Limb (tissue), 2 donors: ENCODE data around the gene TTYH3.

Experiments used
- DNase-seq, 2 donors: peaks; one replicate each; pipeline ENCODE4 v3.0.0-alpha.2; 2016; ENCODE audit errors: extremely low spot score in 2 of 2

Gene TTYH3

DNA sequence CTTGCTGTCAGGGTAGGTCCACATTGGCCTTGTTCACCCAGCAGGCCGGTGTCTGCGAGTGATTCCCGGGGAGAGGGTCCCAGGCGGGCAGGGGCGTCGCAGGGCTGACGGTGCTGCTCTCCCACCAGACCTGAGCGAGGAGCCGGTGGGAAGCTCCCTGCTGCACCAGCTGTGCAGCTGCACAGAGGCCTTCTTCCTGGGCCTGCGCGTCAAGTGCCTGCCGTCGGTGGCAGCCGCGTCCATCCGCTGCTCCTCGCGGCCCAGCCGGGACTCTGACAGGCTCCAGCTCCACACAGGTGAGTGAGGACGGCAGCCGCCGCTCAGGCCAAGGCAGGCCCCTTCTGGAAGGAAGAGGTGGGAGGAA lies 70.8 kb downstream of the TTYH3 start:
- no peak for DNase-seq

DNA sequence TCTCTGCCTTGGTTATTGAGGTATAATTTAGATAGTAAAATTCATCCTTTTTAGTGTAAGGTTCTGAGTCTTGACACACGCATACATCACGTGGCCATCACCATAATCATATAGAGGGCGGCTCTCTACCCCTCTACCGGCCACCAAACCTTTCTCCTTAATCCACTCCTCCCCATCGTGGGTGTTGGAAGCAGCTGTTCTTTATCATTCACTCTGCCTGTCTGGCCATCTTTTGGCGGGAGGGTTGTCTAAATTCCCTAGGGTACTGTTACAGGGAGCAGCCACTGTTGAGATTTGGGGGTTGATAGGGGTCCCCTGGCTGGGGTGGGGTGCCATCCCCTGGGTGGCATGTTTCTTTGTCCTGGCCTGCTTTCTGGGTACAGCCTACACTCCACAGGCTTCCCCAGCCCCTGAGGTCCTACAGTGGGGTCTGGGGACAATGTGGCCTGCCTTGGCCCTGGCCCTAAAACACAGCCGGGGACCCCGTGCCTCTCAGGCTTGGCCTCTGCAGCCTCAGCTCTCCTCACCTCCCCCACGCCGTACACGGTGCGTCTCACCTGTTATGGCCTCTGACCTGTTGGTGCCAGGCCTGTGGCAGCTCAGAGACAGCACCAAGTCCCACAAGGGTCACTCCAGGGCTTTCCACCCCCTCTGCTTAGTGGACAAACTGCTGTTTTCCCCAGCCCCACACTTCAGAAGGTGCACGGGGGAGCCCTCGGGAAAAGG lies 73.7 kb downstream of the TTYH3 start:
- no peak for DNase-seq

DNA sequence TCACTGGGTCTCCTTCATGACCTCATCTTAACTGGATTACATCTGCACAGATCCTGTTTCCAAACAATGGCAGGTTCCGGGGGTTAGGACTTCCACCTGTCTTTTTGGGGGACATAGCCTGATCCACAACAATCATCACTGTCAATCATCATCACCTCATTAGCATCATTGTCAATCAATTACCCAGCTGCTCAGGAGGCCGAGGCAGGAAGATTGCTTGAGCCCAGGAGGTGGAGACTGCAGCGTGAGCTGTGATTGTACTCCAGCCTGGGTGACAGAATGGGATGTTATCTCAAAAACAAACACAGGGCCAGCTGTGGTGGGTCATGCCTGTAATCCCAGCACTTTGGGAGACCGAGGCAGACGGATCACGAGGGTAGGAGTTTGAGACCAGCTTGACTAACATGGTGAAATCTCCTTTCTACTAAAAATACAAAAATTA lies 74.9 kb downstream of the TTYH3 start:
- DNase-seq = no peak

DNA sequence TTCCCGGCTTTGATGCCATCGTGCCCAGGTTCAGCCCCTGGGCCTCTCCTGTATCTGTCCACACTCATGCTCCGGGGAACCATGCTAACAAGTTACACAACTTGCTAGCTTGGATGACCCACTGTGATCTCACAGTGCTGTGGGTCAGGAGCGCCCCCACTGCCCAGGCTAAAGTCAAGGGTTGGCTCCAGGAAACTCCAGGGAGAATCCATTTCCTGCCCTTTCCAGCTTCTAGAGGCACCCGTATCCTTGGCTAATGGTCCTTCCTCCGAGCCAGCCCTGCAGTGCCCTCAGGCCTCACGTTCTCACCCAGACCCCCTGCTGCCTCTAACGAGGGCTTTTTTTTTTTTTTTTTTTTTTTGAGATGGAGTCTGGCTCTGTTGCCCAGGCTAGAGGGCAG lies 75.7 kb downstream of the TTYH3 start:
- no peak for DNase-seq

DNA sequence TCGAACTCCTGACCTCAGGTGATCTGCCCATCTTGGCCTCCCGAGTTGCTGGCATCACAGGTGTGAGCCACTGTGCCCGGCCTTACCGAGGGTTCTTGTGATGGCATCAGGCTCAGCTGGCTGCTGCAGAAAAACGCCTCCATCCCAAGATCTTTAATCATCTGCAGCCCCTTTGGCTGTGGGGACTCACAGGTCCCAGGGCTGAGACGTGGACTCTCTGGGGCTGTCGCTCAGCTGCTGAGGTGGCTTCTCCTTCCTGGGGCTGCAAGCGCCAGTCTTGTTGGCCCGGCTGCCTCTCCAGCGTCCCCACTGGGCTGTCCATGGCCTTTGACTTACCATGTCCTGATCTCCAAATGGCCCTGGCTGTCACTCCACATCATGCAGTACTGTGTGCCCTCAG lies 76.3 kb downstream of the TTYH3 start:
- DNase-seq = no peak

DNA sequence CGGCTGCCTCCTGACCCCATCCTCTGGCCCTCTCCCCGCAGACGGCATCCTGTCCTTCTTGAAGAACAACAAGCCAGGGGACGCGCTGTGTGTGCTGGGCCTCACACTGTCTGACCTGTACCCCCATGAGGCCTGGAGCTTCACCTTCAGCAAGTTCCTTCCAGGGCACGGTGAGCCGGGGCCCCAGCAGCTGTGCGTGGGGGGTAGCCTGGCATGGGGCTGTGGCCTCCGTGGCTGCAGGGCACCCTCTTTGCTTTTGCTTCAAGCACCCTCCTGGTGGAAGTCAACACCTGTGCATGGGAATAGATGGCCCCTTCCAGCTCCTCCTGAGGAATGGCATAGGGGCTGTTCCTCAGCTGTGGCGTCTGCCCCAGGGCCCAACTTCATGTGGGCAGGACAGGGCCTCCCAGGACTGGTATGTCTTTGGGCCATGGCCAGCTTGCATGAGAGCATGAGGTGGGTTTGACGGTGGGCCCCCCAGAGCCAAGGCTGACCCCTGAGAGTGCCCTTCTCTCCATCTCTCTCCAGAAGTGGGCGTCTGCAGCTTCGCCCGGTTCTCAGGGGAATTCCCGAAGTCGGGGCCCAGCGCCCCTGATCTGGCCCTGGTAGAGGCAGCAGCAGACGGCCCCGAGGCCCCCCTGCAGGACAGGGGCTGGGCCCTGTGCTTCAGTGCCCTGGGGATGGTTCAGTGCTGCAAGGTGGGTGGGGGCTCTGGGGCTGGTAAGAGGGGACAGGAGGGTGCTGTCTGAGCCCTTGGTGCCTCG lies 76.9 kb downstream of the TTYH3 start:
- DNase-seq = peak in 1 of 2 donors; percentile 30

DNA sequence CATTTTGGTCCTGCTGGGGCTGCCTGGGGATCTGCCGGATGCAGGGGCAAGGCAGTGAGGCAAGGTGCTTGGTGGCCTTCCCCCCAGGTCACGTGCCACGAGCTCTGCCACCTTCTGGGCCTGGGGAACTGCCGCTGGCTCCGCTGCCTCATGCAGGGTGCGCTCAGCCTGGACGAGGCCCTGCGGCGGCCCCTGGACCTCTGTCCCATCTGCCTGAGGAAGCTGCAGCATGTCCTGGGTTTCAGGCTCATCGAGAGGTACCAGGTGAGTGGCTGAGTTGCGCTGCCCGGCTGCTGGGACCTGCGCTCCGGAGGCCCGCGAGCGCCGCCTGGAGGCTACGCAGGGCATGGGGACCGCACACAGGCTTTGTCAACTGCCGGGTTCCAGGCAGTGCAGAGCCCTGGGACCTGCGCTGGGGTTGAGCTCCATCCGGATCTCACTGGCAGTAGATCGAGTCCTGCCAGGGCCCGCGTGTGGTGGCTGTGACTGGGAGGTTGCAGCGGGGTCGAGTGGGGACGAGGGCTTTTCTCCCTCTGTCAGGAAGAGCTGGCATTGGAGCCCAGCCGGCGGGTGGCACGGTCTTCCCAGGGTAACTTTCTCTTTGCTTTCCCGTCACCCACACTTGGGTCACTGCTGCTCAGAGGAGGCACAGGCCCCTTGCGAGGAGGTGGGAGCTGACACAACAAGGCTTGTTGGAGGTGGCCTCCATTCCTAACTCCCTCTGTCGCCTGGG lies 77.9 kb downstream of the TTYH3 start:
- DNase-seq = peak; percentile 37 to 80

DNA sequence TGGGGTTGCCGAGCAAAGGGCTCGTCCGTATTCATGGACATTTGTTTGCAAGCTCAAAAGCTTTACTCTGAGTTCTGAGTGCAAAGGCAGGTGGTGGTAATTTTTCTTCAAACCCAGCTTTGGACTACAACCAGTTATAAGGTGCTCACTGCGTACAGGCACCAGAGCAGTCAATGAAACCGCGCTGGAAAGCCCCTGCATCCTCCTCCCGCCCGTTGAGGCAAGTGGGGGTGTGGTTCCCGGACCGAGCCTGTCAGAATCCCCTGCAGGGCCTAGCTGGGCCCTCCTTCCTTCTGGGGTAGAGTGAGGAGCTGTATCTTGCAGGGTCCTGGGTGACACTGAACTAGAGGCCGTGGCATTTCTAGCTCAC lies 78.5 kb downstream of the TTYH3 start:
- no peak for DNase-seq

DNA sequence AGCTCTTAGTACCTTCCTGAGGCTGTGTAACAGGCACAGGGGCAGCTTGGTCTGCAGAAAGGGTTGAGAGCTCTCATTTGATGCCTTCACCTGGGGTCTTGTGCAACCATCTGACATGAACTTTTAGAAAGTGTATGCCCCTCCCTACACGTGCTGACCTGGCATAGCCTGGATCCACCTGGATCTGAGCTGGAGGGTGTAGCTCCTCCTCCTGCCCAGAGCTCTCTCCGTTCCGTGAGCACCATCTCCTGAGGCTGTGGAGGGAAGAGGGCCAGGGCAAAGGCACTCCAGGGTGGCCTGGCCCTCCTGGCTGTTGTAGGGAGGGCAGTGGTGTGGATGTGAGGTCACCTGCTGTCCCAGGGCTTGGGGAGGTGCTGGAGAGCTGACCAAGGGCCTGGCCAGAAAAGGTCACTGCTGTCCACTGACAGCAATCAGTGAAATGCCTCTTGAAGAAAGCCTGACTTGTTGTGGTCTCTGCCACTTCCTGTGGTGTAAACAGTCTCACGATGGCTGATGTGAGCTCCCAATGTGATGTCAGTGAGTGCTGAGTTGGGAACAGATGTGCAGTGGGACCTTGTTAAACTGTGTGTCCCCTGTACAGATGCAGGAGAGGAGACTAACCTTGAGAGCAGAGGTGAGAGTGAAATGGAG lies 79.2 kb downstream of the TTYH3 start:
- DNase-seq = no peak

DNA sequence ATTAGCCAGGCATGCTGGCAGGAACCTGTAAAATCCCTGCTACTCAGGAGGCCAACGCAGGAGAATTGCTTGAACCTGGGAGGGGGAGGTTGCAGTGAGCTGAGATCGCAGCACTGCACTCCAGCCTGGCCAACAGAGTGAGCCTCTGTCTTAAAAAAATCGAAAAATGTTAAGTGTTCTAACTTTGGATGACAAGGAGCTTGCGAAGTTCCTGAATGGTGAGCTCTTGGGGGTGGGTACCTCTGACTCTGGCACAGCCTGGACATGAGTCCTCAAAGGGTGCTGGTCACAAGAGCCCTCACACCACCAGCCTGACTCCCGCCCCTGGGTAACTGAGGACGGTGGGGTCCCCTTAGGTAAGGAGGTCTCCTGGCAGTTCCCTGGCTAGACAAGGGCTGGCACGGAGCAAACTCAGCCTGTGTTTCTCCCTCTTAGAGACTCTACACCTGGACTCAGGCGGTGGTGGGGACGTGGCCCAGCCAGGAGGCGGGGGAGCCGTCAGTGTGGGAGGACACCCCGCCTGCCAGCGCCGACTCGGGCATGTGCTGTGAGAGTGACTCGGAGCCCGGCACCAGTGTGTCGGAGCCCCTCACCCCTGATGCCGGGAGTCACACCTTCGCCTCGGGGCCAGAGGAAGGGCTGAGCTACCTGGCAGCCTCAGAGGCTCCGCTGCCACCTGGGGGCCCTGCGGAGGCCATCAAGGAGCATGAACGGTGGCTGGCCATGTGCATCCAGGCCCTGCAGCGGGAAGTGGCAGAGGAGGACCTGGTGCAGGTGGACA lies 80.3 kb downstream of the TTYH3 start:
- no peak for DNase-seq

DNA sequence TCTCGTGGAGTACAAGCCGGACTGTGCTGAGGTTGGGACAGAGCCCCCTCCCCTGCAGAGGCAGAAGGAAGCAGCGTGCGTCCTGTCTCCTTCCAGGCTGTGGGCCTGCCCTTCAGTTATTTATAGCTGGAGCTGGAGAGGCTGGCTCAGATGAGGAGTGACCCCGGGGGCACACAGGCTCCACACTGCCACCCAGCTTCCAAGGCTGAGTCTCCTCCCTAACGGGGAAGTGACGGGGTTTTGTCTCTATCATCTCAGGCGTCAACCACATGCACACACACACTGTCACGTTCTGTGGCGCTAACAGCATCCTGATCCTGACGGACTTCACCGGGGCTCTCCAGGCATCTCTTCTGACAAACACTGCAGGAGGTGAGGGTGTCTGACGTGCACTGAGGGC lies 81.6 kb downstream of the TTYH3 start:
- DNase-seq = no peak

DNA sequence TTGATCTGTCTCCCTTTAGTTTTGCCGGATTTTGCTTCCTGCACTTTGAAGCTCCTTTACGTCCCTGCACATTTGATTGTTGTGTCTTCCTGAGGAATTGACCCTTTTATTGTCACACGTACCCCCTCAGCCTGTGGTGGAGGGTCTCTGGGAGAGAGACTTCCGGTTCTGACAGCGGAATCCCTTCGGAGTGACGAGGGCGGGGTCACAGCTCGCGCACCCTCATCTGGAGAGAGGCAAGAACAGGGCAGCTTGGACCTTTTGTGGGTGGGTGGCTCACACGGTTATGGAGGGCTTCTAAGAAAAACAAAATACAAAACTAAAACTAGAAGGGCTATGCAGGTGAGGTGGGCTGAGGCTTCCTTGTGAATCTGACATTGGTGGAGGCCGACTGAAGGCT lies 82.2 kb downstream of the TTYH3 start:
- no peak for DNase-seq
